Hepatocyte (in vitro differentiated cells): Measurements from ENCODE around the gene MAGEF1. TPM values are rescaled to one million over a fixed set of nuclear protein-coding genes. Genes with fewer than 3 reads are reported as not detected.

ENCODE experiments used
- DNase-seq: peaks from one replicate; pipeline ENCODE4 v3.0.0-alpha.2; 2016; ENCODE audit warnings: low spot score
- H2AFZ ChIP-seq: fragments of 200-600 bp; sonication (generic); 2 replicates; pipeline ENCODE4 v1.6.0; 2016; ENCODE audit warnings: antibody characterized with exemption, mild to moderate bottlenecking
- H3K27ac ChIP-seq: fragments of 200-600 bp; sonication (generic); 2 replicates; pipeline ENCODE4 v1.5.1; 2016; ENCODE audit warnings: mild to moderate bottlenecking
- H3K27me3 ChIP-seq: fragments of 200-600 bp; sonication (generic); 2 replicates; pipeline ENCODE4 v1.6.1; 2016
- H3K36me3 ChIP-seq: fragments of 200-600 bp; sonication (generic); replicated peaks from 2 replicates; pipeline ENCODE4 v1.5.1; 2016; ENCODE audit warnings: low read depth; ENCODE audit not compliant: insufficient read depth
- H3K4me1 ChIP-seq: fragments of 200-600 bp; sonication (generic); 2 replicates; pipeline ENCODE4 v1.5.1; 2016; ENCODE audit warnings: mild to moderate bottlenecking, moderate library complexity; ENCODE audit not compliant: insufficient read depth
- H3K4me2 ChIP-seq: fragments of 200-600 bp; sonication (generic); 2 replicates; pipeline ENCODE4 v1.6.0; 2016
- H3K4me3 ChIP-seq: fragments of 200-600 bp; sonication (generic); 2 replicates; pipeline ENCODE4 v1.5.1; 2016; ENCODE audit warnings: mild to moderate bottlenecking
- H3K79me2 ChIP-seq: fragments of 200-600 bp; sonication (generic); 2 replicates; pipeline ENCODE4 v1.6.0; 2017; ENCODE audit warnings: mild to moderate bottlenecking
- H3K9me2 ChIP-seq: fragments of 200-600 bp; sonication (generic); replicated peaks from 2 replicates; pipeline ENCODE4 v1.6.0; 2017; ENCODE audit warnings: mild to moderate bottlenecking; ENCODE audit not compliant: insufficient read depth
- H3K9me3 ChIP-seq: fragments of 200-600 bp; sonication (generic); 2 replicates; pipeline ENCODE4 v1.5.1; 2016; ENCODE audit warnings: low read depth, mild to moderate bottlenecking
- H4K20me1 ChIP-seq: fragments of 200-600 bp; sonication (generic); 2 replicates; pipeline ENCODE4 v1.6.0; 2016; ENCODE audit warnings: mild to moderate bottlenecking; ENCODE audit not compliant: insufficient read depth, poor library complexity, severe bottlenecking
- EZH2 ChIP-seq: fragments of 200-600 bp; sonication (generic); IDR thresholded peaks from 2 replicates; pipeline ENCODE4 v1.6.1; 2016; ENCODE audit warnings: antibody characterized with exemption, mild to moderate bottlenecking, borderline replicate concordance
- EZH2phosphoT487 ChIP-seq: fragments of 200-600 bp; sonication (generic); IDR thresholded peaks from one replicate; pipeline ENCODE4 v1.6.1; 2018; ENCODE audit warnings: antibody characterized with exemption, mild to moderate bottlenecking, low read depth, moderate library complexity; ENCODE audit not compliant: unreplicated experiment, severe bottlenecking
- WGBS: methylation state at CpG from one replicate; pipeline ENCODE4 v1.1.6; 2016; ENCODE audit warnings: low lambda C conversion rate; ENCODE audit errors: missing lambda C conversion rate; 5-methylcytosine and 5-hydroxymethylcytosine counted together
- polyA plus RNA-seq: library from polyadenylated mRNA; unstranded; fragments of >200 nt; fragmentation: Nextera tagmentation; extraction: Ambion mirVana; gene quantifications from 2 replicates; pipeline ENCODE4 v1.2.1, GENCODE V29; 2016
- total RNA-seq: library from RNA; depleted of rRNA; stranded (reverse); fragments of >200 nt; gene quantifications from 2 replicates; pipeline ENCODE4 v1.2.3, GENCODE V29; 2014
- TF ChIP-seq, protein P1 (sequence below): fragments of 200-600 bp; sonication (generic); IDR thresholded peaks from 2 replicates; pipeline ENCODE4 v1.5.1; 2016; ENCODE audit warnings: antibody characterized with exemption, mild to moderate bottlenecking; ENCODE audit not compliant: poor library complexity

The MAGEF1 gene
- total and polyA plus RNA-seq, 2 experiments from 2014 or later, result 57.6 to 74.4 TPM

GRCh38 chr3:184672977-184673870 lies 38.6 kb downstream of the MAGEF1 start:
- Histone ChIP-seq H4K20me1 (no peaks in the 10 kb centered on the region), H2AFZ (no peak overlapping the region), H3K9me3 (no peaks in the 10 kb centered on the region), H3K79me2 (no peaks in the 10 kb centered on the region), H3K4me2 (no peak overlapping the region), H3K36me3 (no peaks in the 10 kb centered on the region), H3K27me3 (no peaks in the 10 kb centered on the region), H3K4me3 (no peak overlapping the region), H3K4me1 (peaks cover 9% of the 10 kb centered on the region), H3K27ac (peak overlapping the region; percentile 63), H3K9me2 (no peaks in the 10 kb centered on the region)
- DNase-seq, result no peak
- TF ChIP-seq EZH2 (no peak), EZH2phosphoT487 (no peak)
- TF ChIP-seq, protein P1, sequence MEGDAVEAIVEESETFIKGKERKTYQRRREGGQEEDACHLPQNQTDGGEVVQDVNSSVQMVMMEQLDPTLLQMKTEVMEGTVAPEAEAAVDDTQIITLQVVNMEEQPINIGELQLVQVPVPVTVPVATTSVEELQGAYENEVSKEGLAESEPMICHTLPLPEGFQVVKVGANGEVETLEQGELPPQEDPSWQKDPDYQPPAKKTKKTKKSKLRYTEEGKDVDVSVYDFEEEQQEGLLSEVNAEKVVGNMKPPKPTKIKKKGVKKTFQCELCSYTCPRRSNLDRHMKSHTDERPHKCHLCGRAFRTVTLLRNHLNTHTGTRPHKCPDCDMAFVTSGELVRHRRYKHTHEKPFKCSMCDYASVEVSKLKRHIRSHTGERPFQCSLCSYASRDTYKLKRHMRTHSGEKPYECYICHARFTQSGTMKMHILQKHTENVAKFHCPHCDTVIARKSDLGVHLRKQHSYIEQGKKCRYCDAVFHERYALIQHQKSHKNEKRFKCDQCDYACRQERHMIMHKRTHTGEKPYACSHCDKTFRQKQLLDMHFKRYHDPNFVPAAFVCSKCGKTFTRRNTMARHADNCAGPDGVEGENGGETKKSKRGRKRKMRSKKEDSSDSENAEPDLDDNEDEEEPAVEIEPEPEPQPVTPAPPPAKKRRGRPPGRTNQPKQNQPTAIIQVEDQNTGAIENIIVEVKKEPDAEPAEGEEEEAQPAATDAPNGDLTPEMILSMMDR, result no peak
- WGBS, result 74% methylated on average over 16 of the region's 16 CpGs

DNA sequence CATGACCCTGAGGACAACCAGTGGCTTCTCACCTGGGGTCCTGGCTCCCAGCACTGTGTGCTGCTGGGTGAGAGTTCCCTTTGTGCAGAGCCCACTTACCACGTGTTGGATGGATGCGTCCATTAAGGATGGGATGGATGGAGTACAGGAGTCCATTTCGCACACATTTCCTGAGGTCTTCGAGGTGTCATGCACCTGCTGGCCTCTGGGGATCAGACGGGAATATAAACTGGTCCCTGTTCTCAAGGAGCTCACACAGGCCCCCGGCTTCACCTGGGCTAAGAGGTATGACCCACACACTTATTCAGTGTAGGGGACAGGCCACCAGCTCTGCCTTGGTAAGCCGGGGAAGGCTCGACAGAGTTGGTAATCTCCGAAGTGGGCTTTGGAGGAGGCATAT lies 39.5 kb downstream of the MAGEF1 start:
- Histone ChIP-seq H3K36me3 (no peaks in the 10 kb centered on the region), H3K79me2 (no peaks in the 10 kb centered on the region), H3K27me3 (no peaks in the 10 kb centered on the region), H3K27ac (no peak overlapping the region), H3K9me2 (no peaks in the 10 kb centered on the region), H3K9me3 (no peaks in the 10 kb centered on the region), H3K4me3 (no peak overlapping the region), H3K4me1 (peaks cover under 1% of the 10 kb centered on the region), H3K4me2 (no peak overlapping the region), H2AFZ (no peak overlapping the region), H4K20me1 (no peaks in the 10 kb centered on the region)
- no peak for TF ChIP-seq EZH2phosphoT487
- TF ChIP-seq, protein P1, result no peak
- no peak for TF ChIP-seq EZH2
- no peak for DNase-seq
- 90% methylated on average over 9 of the region's 9 CpGs for WGBS

DNA sequence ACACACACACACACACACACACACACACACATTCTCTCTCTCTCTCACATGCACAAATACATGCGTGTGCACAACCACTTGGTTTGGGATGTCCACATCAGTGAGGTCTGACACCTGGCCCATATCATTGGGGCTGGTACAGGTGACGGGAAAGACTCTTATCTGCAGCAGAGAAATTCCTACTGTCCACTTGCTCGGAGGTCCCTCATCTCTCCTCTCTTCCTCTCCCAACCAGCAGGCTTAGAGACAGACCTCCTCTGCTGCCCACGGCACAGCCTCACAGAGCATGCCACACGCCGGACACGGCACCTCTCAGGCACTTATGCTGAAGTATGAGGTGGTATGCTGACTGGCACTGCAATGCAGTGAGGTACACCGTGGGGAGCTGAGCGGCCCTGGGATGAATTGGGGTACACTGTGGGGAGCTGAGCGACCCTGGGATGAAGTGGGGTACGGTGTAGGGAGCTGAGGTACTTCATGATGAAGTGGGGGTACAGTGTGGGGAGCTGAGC lies 41.7 kb downstream of the MAGEF1 start:
- H3K9me2 ChIP-seq, result no peaks in the 10 kb centered on the region
- no peaks in the 10 kb centered on the region for H4K20me1 ChIP-seq
- H2AFZ ChIP-seq, result no peak overlapping the region
- TF ChIP-seq EZH2 (no peak), EZH2phosphoT487 (no peak)
- TF ChIP-seq, protein P1, result no peak
- no peak overlapping the region for H3K4me3 ChIP-seq
- H3K4me2 ChIP-seq, result no peak overlapping the region
- no peak for DNase-seq
- H3K27me3 ChIP-seq, result no peaks in the 10 kb centered on the region
- H3K79me2 ChIP-seq, result no peaks in the 10 kb centered on the region
- H3K36me3 ChIP-seq, result no peaks in the 10 kb centered on the region
- no peak overlapping the region for H3K27ac ChIP-seq
- 71% methylated on average over 11 of the region's 11 CpGs for WGBS
- peaks cover 5% of the 10 kb centered on the region for H3K4me1 ChIP-seq
- H3K9me3 ChIP-seq, result no peaks in the 10 kb centered on the region
